Gastroesophageal sphincter (tissue), 4 donors: ENCODE data around the gene HMGCS2. TPM values are rescaled to one million over a fixed set of nuclear protein-coding genes. Genes with fewer than 3 reads are reported as not detected.

ENCODE experiments used
- ATAC-seq: fragments of 150-250 bp; one replicate; pipeline ENCODE4 v1.9.1; 2016; ENCODE audit warnings: mild to moderate bottlenecking, moderate library complexity
- H3K27ac ChIP-seq, 4 donors: fragments of 200-600 bp; sonication (generic) in 3 of 4; 1 replicate in 3 of 4; 2 replicates in 1 of 4; pipeline ENCODE4 v1.5.1; 2016 to 2019
- H3K27me3 ChIP-seq: fragments of 200-600 bp; sonication (generic); one replicate; pipeline ENCODE4 v1.5.1; 2019
- H3K36me3 ChIP-seq, 2 donors: fragments of 200-600 bp; sonication (generic); one replicate each; pipeline ENCODE4 v1.5.1; 2019; ENCODE audit warnings: control low read depth in 1 of 2
- H3K4me1 ChIP-seq, 3 donors: fragments of 200-600 bp; sonication (generic); 1 replicate in 2 of 3; 2 replicates in 1 of 3; pipeline ENCODE4 v1.5.1; 2016 to 2019; ENCODE audit warnings: control low read depth in 2 of 3
- H3K4me3 ChIP-seq, 2 donors: fragments of 200-600 bp; sonication (generic); one replicate each; pipeline ENCODE4 v1.5.1; 2019; ENCODE audit warnings: mild to moderate bottlenecking in 1 of 2, moderate library complexity in 1 of 2
- H3K9me3 ChIP-seq, 3 donors: fragments of 200-600 bp; sonication (generic); one replicate each; pipeline ENCODE4 v1.5.1; 2017 to 2019; ENCODE audit warnings: control low read depth in 2 of 3
- EP300 ChIP-seq: sonication (generic); formaldehyde crosslinking; IDR thresholded peaks from one replicate; pipeline ENCODE4 v1.6.1; 2017; ENCODE audit warnings: antibody characterized with exemption, mild to moderate bottlenecking
- POLR2A ChIP-seq, 2 donors: fragments of 450-650 bp; IDR thresholded peaks; one replicate each; pipeline ENCODE4 v1.6.1; 2017; ENCODE audit warnings: antibody characterized with exemption in 2 of 2, mild to moderate bottlenecking in 2 of 2, moderate library complexity in 1 of 2
- POLR2AphosphoS5 ChIP-seq: sonication (generic); formaldehyde crosslinking; IDR thresholded peaks from one replicate; pipeline ENCODE4 v1.6.1; 2017; ENCODE audit warnings: antibody characterized with exemption
- WGBS, 2 donors: methylation state at CpG; one replicate each; pipeline ENCODE4 v1.1.5; 2018; ENCODE audit warnings: low coverage in 1 of 2; 5-methylcytosine and 5-hydroxymethylcytosine counted together
- total RNA-seq, 4 donors: library from RNA; depleted of rRNA; stranded (reverse); fragments of >200 nt; gene quantifications; one replicate each; pipeline ENCODE4 v1.1.0, GENCODE V29; 2016
- TF ChIP-seq, protein P1 (sequence below), 4 experiments: fragments of 200-600 bp in 2 of 4; fragments of 450-650 bp in 2 of 4; sonication (generic) in 1 of 4; IDR thresholded peaks; one replicate each; pipeline ENCODE4 v1.5.1; 2017 to 2019; ENCODE audit warnings: antibody characterized with exemption in 4 of 4, mild to moderate bottlenecking in 2 of 4, moderate library complexity in 2 of 4

The HMGCS2 gene
- total RNA-seq, 4 donors from 2014 or later = 0.15 to 3.4 TPM; not detected in 2

- Histone ChIP-seq H3K27ac (no peak overlapping the region), H3K4me3 (no peak overlapping the region), H3K9me3 (peaks cover 0 to 14% (median 0%) of the 10 kb centered on the region in 3 donors), H3K4me1 (no peaks in the 10 kb centered on the region), H3K27me3 (no peaks in the 10 kb centered on the region), H3K36me3 (no peaks in the 10 kb centered on the region)
- no peak for ATAC-seq
- 61 to 67% methylated on average over 2 of the region's 2 CpGs for WGBS, 2 donors
- TF ChIP-seq EP300 (no peak), POLR2A (IDR thresholded peaks at IDR 0.05) (no peak), POLR2AphosphoS5 (no peak)
- TF ChIP-seq, protein P1, sequence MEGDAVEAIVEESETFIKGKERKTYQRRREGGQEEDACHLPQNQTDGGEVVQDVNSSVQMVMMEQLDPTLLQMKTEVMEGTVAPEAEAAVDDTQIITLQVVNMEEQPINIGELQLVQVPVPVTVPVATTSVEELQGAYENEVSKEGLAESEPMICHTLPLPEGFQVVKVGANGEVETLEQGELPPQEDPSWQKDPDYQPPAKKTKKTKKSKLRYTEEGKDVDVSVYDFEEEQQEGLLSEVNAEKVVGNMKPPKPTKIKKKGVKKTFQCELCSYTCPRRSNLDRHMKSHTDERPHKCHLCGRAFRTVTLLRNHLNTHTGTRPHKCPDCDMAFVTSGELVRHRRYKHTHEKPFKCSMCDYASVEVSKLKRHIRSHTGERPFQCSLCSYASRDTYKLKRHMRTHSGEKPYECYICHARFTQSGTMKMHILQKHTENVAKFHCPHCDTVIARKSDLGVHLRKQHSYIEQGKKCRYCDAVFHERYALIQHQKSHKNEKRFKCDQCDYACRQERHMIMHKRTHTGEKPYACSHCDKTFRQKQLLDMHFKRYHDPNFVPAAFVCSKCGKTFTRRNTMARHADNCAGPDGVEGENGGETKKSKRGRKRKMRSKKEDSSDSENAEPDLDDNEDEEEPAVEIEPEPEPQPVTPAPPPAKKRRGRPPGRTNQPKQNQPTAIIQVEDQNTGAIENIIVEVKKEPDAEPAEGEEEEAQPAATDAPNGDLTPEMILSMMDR (IDR thresholded peaks at IDR 0.05) = no peak
These were observed 66.3 kb downstream of the HMGCS2 start for GRCh38 chr1:119702384-119702783.

DNA sequence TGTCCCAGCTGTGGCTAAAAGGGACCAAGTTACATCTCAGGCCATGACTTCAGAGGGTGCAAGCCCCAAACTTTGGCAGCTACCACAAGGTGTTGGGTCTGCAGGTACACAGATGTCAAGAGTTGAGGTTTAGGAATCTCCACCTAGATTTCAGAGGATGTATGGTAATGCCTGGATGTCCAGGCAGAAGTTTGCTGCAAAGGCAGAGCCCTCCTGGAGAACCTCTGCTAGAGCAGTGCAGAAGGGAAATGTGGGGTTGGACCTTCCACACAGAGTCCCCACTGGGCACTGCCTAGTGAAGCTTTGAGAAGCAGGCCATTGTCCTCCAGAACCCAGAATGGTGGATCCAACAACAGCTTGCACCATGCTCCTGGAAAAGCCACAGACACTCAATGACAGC lies 67.0 kb downstream of the HMGCS2 start:
- no peak overlapping the region for H3K27ac ChIP-seq
- no peaks in the 10 kb centered on the region for H3K4me1 ChIP-seq
- TF ChIP-seq EP300 = no peak
- TF ChIP-seq, protein P1 (IDR thresholded peaks at IDR 0.05) = no peak
- TF ChIP-seq POLR2A (IDR thresholded peaks at IDR 0.05) = no peak
- TF ChIP-seq POLR2AphosphoS5 = no peak
- peaks cover 0 to 14% (median 0%) of the 10 kb centered on the region in 3 donors for H3K9me3 ChIP-seq
- no peaks in the 10 kb centered on the region for H3K27me3 ChIP-seq
- no peaks in the 10 kb centered on the region for H3K36me3 ChIP-seq
- no peak overlapping the region for H3K4me3 ChIP-seq
- no peak for ATAC-seq

GRCh38 chr1:119700326-119700725 lies 68.4 kb downstream of the HMGCS2 start:
- Histone ChIP-seq H3K27ac (no peak overlapping the region), H3K4me3 (no peak overlapping the region), H3K9me3 (peaks cover 0 to 14% (median 0%) of the 10 kb centered on the region in 3 donors), H3K27me3 (no peaks in the 10 kb centered on the region), H3K4me1 (no peaks in the 10 kb centered on the region), H3K36me3 (no peaks in the 10 kb centered on the region)
- TF ChIP-seq, protein P1 (IDR thresholded peaks at IDR 0.05) = no peak
- TF ChIP-seq EP300 (no peak), POLR2AphosphoS5 (no peak), POLR2A (IDR thresholded peaks at IDR 0.05) (no peak)
- 20 to 71% methylated on average over 1 to 2 of the region's 2 CpGs for WGBS, 2 donors
- no peak for ATAC-seq

Other genes with a start within 250 kb of the HMGCS2 start
- gene ZNF697, start 120.6 kb downstream of the HMGCS2 start, total RNA-seq = 1 to 10 TPM; 2.6 to 5.6 (median 4.6) TPM
- gene PHGDH, start 57.0 kb downstream of the HMGCS2 start, total RNA-seq = 10 to 100 TPM; 16.7 to 34.9 (median 26.4) TPM
- not detected for gene REG4, start 42.6 kb upstream of the HMGCS2 start, total RNA-seq
- gene ADAM30, start 127.6 kb upstream of the HMGCS2 start, total RNA-seq = not detected